Middle frontal gyrus (tissue), 1 donor: Measurements from ENCODE around the gene HECTD3.

Experiments used
- DNase-seq: peaks from one replicate; pipeline ENCODE4 v3.0.0-alpha.2; 2015; ENCODE audit warnings: low spot score; ENCODE audit errors: extremely low spot score

Gene HECTD3

DNA sequence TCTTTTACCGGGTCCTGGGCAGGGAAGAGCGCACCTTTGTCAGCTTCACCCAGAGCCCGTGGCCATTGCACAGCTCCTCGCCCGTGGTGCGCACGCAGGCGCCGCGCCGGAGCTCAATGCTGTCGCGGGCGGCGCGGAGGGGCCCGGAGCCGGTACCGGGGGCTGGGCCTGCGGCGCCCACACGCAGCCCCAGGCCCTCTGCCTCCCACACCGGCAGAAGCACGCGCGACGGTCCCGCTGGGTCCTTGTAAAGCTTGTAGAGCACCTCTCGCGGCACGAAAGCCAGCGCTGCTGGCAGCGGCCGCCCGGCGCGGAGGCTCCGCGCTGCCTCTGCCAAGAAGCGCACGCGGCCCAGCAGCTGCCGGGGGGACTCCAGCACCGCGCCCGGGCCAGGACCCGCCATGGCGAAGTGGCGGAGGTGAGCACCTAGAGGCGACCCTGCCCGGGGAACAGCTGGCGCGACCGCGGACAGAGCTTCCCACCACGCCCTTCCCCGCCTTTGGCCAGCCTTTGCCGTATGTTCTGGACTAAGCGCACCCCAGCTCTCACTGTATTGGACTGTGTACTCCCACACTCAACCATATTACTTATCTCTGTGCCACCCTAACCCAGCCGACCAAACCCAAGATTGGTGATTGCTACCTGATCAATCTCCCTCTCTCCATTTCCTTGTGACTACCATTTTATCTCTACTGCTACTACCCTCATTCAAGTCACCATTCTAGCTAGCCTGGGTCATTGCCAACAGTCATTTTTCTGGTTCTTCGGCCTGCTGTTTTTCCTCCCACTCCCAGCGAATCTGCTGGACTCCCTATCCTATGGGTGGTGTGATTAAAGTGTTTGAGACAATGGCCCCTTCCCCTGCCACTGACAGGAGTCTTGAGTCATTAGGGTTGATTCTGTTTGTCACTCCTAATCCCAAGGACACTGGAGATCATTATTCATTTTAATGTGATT is at the start of gene HECTD3:
Gene HECTD3 (minus strand): TSS at position 470 of the 957 bp plus-strand sequence. CDS start 67 bp downstream, at position 403.
- peak; percentile 56 for DNase-seq

DNA sequence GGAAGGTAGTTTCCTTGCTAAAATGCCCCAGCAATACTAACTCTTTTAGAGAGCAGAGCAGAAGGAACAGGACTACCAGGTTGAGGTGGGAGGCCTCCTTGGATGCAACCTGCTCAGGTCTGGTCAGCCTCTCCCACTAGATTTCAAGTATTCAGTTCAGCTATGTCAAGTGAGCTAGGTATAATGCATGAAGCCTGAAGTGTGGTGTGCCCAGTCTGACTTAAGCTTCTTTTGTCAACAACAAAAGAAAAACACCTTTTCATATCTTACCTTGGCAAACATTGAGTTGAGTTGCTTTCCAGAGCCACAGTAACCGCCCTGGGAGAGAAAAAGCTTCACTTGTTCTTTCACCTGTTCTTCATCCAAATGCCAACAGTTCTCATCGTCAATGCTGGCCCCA is 48.7 kb upstream of the HECTD3 start:
- no peak for DNase-seq

DNA sequence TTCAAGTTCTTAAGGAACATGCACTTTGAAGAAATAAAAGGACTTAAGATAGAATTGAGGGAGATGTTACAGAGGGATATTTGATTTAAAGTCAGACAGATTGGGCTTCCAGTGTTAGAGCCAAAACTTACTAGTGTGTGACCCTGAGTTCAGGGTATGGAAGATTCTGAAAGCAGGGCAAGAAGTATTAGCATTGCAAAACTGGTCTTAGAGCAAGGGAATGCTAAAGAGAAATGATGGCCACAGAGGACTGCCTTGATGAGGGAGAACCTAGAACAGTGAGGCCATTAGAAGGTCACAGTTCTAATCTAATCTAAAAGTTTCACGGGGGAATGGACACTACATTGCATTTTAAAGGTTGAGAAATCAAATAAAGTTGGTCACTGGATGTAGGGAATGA is 46.4 kb upstream of the HECTD3 start:
- DNase-seq: no peak

- DNase-seq: no peak
Measured at GRCh38 chr1:45051005-45051772, 40.1 kb upstream of the HECTD3 start.

GRCh38 chr1:45047032-45047431 is 35.9 kb upstream of the HECTD3 start:
- DNase-seq: no peak

GRCh38 chr1:45044916-45045315 is 33.8 kb upstream of the HECTD3 start:
- no peak for DNase-seq

GRCh38 chr1:45043094-45043493 is 32.0 kb upstream of the HECTD3 start:
- DNase-seq: no peak

GRCh38 chr1:45040297-45040696 is 29.2 kb upstream of the HECTD3 start:
- DNase-seq: no peak

- no peak for DNase-seq
Measured at GRCh38 chr1:45038661-45039364, 27.7 kb upstream of the HECTD3 start.

DNA sequence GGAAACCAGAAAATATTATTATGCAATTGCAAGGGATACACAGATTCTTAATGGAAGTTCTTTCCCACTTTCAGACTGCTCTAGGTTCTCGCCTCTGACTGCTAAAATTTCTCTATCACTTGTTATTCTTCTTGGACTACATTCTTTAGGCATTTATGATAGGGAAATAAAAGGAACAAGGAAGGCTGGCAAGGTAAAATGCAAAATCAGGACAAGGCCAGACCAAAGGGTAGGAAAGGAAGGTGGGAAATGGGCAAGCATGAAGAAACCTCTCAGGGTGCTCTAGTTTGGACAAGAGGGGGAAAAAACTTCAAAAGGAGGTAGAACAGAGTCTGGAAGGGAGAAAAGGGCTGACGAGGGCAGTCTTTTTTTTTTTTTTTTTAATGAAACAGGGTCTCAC is 27.1 kb upstream of the HECTD3 start:
- no peak for DNase-seq

DNA sequence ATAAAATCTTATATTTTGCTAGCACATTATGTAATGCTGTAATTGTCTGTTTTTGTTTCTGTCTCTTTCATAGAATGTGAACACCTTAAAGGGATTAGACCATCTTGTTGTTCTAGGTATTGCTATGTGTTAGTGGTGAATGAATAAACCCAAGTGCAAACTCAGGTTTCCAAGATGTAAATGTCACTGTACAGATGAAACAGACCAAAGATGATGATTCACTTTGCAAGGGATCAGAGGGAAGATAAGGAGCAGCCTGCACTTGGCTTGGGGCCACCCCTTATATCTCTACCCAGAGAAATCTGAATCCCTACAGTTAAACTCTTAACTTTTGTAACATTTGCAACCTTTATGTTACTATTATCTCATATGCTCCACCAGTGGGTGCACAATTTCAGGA is 26.3 kb upstream of the HECTD3 start:
- DNase-seq: no peak

GRCh38 chr1:45035631-45036301 is 24.6 kb upstream of the HECTD3 start:
- no peak for DNase-seq

- DNase-seq: no peak
Measured at GRCh38 chr1:45033356-45033755, 22.2 kb upstream of the HECTD3 start.

DNA sequence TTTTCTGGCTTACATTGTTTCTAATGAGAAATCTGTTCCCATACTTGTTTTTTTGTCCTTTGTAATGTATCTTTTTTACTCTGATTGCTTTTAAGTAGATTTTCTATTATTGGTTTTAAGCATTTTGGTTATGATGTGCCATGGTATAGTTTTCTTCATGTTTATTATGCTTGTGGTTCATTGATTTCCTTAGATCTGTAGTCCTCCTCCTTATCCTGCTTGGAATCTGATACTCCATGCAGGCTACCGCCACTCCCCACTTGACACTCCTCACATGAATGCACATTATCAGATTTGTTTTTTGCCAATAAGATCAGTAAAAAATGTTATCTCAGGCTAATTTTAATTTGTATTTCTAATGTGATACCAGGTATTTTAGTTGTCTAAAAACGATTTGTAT is 21.7 kb upstream of the HECTD3 start:
- no peak for DNase-seq

DNA sequence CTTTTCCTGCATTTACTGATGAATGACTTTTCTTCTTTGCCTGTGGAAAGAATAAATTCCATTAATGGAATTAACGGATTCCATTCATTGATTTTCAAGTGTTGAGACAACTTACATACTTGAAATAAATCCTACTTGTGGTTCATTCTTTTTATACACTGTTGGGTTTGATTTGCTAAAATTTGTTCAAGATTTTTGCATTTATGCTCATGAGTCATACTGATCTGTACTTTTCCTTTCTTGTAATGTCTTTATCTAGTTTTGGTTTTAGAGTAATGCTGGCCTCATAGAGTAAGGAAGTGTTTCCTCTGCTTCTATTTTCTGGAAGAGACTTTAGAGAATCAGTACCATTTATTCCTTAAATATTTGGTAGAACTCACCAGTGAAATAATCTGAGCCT is 15.3 kb upstream of the HECTD3 start:
- no peak for DNase-seq

GRCh38 chr1:45023663-45024062 is 12.5 kb upstream of the HECTD3 start:
- DNase-seq: no peak

DNA sequence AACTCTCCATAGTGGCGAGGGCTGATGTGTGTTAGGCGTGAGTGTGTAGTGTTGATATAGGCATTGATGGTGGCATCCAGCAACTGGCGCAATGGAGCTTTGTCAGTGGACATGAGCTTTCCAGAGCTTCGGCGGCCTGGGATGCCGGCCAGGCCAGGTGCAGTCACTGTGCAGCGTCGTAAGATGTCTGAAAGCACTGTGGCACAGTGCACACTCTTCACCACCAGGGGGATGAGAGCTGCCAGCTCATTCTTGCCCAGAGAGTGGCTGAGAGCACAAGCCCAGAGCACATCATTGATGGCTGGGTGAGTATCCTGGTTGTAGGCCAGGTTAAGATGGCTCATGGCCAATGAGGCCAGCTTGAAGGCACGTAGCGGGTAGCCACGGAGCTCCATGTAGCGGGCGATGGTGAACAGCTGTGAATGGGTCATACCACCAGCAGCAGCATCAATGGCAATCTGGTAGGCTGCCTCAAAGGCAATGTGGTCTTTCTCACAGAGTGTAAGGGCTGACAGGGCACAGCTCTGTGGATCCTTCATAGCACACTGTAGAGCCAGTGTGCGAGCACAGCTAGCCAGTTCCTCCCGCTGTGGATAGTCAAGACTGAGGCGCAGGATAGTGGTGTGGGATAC is 7.6 kb upstream of the HECTD3 start:
- DNase-seq: peak; percentile 20

DNA sequence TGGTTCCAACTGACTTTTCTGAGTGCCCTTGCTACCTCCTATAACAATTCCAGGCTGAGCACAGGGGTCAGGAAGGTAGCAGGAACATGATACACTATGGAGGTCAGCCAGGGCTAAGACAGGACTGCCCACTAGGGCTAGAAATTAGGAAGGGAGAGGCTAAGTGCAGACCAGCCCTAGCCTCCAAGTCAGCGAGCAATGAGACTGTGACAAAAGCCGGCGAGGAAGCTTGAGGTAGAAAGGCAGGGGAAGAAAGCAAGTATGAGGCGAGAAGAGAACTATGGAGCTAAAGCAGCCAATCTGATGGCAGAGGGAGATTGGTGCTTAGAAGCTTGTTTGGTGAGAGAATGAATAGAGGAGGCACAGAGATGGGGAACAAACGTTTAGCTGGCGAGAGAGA is 5.6 kb upstream of the HECTD3 start:
- no peak for DNase-seq

GRCh38 chr1:45016090-45016697 is 5.1 kb upstream of the HECTD3 start:
- DNase-seq: no peak

- DNase-seq: no peak
Measured at GRCh38 chr1:45015683-45016082, 4.6 kb upstream of the HECTD3 start.
